ENCODE data around the gene C16orf46.

DNA sequence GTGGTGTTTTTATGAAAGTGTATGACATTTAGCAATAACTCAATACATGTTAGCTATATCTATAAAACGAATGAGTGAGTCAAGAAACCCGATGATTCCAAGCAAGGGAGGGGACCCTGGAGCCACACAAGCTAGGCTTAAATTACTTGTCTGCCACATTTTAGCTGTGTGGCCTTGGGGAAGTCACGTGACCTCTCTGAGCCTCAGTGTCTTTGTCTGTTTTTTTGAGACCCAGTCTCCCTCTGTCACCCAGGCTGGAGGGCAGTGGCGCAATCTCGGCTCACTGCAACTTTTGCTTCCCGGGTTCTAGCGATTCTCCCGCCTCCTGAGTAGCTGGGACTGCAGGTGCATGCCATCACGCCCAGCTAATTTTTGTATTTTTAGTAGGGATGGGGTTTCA lies 39.2 kb upstream of the C16orf46 start:
- TF ChIP-seq, protein P1, sequence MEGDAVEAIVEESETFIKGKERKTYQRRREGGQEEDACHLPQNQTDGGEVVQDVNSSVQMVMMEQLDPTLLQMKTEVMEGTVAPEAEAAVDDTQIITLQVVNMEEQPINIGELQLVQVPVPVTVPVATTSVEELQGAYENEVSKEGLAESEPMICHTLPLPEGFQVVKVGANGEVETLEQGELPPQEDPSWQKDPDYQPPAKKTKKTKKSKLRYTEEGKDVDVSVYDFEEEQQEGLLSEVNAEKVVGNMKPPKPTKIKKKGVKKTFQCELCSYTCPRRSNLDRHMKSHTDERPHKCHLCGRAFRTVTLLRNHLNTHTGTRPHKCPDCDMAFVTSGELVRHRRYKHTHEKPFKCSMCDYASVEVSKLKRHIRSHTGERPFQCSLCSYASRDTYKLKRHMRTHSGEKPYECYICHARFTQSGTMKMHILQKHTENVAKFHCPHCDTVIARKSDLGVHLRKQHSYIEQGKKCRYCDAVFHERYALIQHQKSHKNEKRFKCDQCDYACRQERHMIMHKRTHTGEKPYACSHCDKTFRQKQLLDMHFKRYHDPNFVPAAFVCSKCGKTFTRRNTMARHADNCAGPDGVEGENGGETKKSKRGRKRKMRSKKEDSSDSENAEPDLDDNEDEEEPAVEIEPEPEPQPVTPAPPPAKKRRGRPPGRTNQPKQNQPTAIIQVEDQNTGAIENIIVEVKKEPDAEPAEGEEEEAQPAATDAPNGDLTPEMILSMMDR (IDR thresholded peaks at IDR 0.05; ENCODE audit: borderline replicate concordance, extremely low read depth, low read length, poor library complexity, severe bottlenecking) = no peak
- TF ChIP-seq EZH2 (IDR thresholded peaks at IDR 0.05; ENCODE audit: borderline replicate concordance, low read depth, low read length, severe bottlenecking) = no peak
